A172 (cell line): Measurements from ENCODE around the gene ARHGEF28. TPM values are rescaled to one million over a fixed set of nuclear protein-coding genes. Genes with fewer than 3 reads are reported as not detected.
A peak's percentile ranks its signal among the peaks of the same experiment; 100 is the strongest.

ENCODE experiments used
- DNase-seq: peaks from one replicate; pipeline ENCODE4 v3.0.0-alpha.2; 2015; ENCODE audit warnings: low spot score
- total RNA-seq: library from RNA; depleted of rRNA; stranded (reverse); fragments of >200 nt; shearing (Covaris generic); gene quantifications from 2 replicates; pipeline ENCODE4 v1.2.3, GENCODE V29; 2014

The ARHGEF28 gene
- total RNA-seq, 1 experiment from 2014 or later = 15.9 TPM

DNA sequence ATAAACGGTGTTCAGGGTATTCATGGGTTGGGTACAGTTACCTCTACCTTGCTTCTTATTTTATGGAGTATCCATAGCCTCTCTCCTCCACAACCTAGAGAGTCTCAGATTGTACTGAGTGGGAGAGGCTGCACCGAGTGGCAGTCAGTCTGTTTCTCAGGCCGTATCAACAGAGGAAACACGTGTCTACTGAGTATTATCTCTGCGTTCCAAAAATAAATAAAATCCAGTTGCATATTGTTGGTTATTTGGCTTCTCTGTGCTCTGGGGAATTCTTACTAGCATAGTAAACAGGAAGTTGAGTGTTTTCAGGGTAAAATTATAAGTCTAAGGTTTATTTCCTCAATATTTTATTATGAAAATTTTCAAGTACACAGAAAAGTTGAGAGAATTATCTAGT, 231.0 kb downstream of the ARHGEF28 start:
- DNase-seq = no peak

DNA sequence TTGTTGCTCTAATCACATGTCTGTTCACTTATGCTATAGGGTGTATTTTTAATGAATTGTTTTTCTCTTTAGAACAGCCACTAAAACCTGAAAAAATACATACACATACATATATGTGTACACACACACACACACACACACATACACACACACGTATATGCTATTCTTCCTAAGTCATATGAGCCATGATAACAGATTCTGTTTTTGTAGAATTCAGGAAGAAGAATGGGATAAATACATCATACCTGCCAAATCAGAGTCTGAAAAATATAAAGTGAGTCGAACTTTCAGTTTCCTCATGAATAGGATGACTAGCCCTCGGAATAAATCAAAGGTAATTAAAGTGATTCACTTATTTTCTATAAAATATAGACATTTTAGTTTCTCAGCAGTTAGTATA, 231.4 kb downstream of the ARHGEF28 start:
- no peak for DNase-seq

DNA sequence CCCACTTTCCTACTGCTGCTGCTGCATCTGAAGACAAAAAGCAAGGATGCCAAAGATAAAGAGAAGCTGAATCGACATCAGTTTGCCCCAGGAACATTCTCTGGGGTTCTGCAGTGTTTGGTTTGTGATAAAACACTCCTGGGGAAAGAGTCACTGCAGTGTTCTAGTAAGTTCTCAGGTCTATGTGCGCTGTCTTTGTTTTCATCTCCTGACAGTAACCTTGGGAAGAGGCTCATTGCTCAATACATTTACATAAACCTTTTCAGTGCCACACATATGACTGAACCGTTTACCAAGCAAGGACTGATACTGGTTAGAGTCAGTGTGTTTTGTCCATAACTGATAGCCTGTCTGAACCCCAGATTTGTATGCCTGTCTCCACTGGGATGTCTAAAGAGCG, 232.1 kb downstream of the ARHGEF28 start:
- no peak for DNase-seq

DNA sequence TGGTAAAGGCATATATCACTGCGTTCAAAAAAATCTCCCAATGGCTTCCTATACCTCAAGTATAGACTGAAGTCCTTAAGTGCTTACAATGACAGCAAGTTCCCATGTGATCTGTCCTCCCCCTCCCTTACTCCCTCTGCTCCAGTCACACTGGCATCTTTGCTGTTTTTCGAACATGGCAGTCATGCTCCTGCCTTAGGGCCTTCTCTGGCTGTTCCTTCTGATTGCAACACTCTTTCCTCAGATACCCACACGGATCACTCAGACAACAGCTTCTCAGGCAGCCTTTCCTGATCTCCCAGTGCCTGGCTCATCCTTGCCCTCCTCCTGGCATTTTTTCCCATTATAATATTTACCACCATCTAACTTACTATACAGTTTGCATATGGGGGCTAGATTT, 232.8 kb downstream of the ARHGEF28 start:
- DNase-seq = no peak

DNA sequence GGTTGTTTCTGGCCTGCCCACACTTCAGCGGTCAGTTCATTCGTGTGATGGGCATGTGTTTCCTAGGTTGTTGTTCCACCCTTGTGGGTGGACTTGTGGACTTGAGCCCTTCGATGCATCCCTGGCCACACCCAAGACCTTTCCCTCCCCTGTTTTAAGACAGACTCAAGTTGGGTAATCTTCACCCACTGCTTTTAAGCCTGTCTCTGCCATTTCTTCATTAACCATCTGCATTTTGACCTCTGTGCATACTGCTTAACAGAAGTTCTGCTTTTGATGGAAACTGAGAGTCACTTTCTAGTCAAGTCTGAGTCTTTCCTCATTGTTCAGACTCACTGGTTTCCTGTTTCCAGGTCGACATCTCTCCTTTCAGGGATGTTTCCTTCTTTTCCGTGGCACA, 233.7 kb downstream of the ARHGEF28 start:
- no peak for DNase-seq

DNA sequence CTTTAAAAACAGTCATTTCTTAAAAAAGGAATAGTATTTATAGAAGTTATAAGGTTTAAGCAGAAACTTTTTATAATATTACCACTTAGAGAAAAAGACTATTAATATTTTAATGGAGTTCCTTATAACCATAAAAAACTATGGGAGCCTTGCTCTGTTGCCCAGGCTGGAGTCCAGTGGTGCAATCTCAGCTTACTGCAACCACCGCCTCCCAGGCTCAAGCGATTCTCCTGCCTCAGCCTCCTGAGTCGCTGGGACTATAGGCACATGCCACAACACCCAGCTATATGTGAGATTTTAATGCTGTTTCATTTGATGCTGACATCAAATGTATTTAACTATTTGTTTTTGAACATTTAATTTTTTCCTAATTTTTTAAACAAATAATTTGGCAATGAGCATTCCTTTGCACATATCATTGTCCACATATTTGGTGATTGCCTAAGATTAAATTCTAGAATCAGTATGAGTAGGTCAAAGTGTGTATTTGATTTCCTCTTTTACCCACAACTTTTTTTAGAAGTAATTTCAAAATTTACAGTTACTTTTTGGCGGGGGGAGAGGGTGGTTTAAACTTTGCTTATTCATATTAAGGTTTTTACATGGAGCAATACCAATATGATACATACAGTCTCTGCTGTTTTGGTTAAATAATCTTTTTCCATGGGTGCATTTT, 235.5 kb downstream of the ARHGEF28 start:
- no peak for DNase-seq

DNA sequence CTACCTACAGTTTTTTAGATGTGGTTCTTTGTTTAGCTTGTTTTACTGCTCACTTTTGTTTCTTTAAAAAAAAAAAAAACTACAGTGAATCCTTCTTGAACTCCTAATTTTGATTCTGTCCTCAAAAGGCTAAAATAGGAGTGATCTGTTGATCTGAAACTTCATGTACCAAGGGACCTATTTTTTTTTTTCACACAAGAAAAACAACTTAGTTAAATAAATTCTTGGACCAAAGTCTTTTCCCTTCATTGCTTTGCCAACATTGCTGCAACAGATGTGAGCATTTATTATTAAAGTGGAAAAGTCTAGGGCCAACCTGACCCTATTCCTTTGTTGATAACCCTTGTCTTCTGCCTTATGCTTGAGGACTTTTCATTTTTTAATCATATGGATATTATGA, 236.8 kb downstream of the ARHGEF28 start:
- DNase-seq = no peak

DNA sequence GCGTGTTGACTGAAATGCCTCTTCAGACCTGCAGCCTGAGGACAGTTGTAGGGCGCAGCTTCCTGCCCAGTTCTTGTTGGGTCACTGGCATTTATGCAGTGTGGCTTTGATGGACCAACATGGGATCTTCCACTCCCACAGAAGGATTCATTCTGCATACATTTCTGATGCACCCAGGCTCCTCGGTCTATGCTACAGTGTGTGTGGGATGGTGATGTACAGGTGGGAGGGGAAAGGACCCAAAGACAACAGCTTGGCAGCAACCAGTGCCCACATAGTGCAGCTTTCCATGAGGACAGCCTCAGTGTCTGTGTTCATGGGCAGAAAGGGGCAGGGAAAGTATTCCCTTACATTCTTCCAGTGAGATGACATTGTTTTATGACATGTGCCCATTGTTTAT, 237.9 kb downstream of the ARHGEF28 start:
- DNase-seq = peak; percentile 3

DNA sequence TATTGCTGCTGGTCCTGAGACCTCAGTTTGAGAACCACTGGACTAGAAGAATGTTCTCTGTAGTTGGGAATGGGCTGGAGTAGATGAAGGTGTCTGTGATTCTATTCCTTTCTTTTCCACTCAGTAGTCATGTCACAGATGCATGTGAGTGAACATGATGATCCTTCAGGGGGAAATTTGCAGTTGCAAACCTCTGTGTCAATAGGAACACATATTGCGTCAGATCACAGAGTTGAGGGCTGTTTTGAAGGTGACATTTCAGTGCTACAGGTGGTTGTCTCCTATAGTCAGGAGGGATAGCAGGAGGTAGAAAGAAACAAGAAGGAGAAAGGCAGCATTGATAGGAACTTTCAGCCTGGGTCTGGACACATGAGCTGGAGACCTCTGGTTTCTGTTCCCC, 239.3 kb downstream of the ARHGEF28 start:
- DNase-seq = no peak

DNA sequence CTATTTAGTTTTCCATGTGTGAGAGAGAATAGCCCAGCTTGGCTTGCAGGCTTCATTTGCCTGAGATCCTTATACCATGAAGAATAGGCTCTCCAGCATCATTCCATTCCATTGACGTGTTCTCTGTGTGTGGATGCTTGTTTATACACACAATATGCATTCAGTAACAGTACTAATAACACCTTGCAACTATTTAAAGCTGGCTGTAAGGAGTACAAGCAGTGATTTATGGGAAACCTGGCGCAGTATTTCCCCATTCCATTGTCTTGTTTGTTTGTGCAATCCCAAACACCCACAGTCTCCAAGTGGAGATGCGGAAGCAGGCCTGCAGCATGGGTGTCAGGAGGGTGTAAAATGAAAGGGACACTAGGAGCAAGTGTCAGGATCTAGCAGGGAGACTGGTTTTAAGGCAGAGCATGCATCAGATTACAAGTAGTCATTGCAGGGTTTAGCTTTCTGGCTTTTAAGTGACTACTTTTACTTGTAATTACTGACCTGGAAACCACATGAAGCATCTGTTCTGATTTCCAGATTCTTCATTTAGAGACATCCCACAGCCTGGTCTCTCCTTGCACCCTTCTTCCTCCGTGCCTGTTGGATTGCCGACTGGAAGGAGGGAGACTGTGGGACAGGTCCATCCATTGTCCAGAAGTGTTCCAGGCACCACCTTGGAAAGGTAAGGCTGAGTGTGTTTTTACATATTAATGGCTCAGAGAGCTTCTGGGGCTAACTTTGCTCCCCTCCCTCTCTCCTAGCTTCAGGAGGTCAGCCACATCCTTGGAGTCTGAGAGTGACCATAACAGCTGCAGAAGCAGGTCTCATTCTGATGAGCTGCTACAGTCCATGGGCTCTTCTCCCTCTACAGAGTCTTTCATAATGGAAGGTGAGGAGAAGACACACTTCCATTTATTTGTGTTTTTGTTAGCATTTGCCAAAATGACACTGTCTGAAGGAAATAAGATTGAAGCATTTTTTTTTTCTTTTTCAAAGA, 241.6 kb downstream of the ARHGEF28 start:
- DNase-seq = peak; percentile 5

DNA sequence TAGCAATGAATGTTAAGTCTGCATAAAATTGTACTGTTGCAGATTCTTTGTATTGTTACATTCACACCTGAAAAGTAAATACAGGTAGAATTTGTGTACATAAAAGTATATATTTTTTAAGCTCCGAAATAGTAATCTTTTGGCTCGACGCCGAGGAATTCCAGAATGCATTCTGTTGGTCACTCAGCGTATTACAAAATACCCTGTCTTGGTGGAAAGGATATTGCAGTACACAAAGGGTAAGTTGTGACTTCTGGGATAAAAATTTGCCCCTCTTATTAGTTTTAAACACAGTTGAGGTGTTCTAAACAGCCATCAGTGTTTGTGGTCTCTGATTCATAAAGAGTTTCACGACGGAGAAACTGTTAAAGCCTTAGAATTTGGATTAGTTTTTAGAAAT, 257.6 kb downstream of the ARHGEF28 start:
- DNase-seq = no peak

DNA sequence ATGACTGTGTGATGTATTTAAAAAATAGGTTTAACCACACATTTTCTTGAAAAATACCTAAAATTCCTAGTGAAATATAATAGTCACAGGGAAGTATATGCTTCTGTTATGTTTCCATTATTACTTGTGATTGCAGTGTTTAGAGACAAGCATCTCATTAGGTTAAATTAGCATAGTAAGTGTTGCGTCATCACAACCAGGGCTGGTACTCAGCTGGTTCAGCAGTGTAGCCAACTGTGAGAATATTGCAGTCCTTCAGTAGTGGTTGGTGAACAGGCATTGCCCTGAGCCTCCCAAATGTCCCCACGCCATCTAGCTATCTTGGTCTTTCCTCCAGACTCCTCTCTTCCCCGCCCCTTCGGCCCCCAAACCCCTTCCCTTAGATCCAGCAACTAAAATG, 261.7 kb downstream of the ARHGEF28 start:
- no peak for DNase-seq

DNA sequence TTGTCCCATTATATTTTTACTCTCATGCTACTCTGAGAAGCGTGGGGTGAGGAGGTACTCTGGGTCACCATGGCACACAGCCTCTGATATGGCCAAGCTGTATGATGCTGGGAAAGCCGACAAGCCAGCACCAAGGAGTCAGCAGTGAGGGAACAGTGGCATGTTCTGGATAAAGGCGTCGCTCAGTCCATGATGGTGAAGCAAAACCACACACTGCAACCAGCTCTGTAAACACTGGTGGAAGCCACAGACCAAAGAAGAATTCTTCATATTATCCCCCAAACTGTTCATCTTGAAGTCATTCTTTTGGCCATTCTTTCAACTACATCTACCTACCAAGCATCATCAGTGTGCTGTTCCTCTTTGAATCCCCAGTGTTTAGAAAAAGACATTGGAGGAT, 264.6 kb downstream of the ARHGEF28 start:
- DNase-seq = no peak

DNA sequence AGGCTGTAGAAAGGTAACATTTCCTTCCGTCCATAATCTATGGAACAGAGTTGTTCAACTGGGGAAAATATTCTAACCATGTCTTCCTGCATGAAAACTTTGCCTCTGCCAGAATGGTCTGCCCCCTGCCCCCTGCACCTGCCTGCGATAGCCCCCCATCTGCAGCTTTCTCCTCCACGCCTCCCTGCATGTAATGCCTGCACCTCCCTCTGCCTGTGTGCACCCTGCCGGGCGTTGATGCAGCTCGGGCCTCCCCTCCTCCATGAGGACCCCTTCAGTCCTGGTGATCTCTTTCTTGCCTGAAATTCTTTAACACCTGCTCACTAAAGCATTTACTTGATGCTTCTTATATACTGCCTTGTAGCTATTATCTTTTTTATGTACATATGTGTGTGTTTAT, 266.2 kb downstream of the ARHGEF28 start:
- no peak for DNase-seq

DNA sequence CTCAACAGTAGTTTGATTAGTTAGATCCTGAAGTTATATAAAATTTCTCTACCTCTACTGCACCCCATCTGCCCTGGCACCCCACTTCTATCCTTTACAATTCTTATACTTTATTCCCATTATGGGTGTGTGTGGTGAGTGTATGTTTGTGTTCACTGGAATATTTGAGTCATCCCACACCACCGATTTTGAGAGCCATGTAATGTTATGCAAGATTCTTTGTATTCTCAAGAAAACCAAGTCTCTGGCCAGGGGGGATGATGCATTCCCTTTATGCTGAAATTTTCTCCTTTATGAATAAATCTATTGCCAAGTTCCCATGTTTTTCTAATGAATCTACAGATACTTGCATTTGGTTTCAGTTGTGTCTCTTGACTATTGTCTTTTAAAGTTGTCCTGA, 266.8 kb downstream of the ARHGEF28 start:
- no peak for DNase-seq

DNA sequence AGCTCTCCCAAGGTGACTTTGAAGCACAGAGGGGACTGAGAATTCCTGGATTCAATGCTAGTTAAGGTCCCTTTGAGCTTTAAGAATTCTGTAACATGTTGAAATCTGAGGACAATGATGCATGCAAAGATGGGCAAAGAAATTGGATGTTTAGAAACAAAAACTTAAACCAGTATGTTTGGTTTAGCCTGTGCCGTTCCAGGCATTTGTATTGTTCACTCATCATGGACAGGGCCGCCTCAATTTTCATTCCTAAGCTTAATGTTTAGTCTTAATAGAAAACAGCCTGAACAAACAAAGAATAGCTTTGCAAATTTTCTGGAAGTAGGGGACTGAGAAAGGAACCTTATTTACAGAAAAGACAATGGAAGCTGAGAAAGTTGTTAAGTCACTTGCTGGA, 267.8 kb downstream of the ARHGEF28 start:
- no peak for DNase-seq

DNA sequence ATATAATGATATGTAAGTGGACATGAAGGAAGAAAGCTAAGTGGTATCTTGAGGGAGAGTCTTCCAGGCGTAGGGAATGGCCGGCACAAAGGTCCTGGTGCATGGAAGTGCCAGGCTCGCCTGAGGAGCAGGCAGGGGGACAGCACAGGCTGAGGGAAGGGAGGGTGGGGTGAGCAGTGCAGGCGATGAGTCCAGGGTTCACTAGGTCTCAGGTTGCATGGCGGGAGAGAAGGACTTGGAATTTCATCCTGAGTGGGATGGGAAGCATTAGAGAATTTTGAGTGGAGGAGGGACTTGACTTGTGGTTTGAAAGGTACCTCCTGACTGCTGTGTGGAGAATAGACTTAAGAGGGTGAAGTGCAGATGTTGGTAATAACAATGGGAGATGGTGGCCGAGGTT, 268.9 kb downstream of the ARHGEF28 start:
- DNase-seq = no peak

DNA sequence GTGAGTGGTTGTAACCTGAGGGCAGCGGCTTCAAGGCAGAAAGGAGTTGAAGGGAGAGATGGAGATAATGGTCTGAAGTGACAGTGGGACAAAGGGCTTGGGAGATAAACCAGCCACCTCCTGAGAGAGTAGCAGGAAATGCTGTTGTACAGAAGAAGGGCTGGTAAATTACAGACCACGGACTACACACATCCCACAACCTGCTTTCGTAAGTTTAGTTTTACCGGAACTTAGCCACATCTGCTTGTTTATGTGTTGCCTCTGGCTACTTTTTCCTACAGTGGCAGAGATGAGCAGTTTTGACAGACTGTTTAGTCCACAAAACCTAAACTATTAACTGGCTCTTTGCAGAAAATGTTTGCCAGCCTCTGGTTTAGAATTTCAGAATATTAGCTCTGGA, 269.5 kb downstream of the ARHGEF28 start:
- DNase-seq = no peak

DNA sequence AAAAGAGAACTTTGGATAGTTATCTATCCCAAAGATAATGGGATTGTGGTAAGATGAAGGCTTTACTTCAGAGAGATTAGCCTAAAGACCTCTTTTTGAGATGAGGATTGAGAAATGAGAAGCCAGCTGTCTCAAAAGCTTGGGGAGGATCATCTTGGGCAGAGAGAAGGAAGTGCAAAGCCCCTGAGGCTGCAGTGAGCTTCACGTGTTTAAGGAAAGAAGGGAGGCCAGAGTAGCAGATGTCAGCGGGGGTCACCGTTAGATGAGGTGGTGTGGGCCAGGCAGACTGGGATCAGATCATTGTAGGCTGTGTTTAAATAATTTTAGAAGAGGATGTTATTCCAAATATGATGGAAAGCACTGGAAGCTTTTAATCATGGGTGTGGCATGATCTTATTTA, 270.1 kb downstream of the ARHGEF28 start:
- no peak for DNase-seq

DNA sequence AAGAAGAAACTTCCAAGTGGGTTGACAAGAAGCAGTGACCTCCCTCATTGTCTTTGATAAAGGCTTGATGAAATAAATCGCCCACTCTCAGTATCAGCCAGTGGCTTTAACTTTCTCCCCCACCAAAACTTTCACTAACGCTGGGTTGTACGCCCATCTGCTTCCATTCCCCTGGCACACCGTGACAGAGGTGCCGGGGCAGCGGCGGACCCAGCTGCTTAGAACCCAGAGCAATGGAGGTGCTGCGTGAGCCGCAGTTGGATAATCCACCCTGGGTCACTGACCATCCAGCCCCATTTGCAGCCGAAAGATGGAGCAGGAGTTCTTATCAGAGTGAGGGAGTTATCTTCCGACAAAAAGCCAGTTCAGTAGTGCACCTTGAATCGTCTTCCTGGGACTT, 270.7 kb downstream of the ARHGEF28 start:
- DNase-seq = no peak

DNA sequence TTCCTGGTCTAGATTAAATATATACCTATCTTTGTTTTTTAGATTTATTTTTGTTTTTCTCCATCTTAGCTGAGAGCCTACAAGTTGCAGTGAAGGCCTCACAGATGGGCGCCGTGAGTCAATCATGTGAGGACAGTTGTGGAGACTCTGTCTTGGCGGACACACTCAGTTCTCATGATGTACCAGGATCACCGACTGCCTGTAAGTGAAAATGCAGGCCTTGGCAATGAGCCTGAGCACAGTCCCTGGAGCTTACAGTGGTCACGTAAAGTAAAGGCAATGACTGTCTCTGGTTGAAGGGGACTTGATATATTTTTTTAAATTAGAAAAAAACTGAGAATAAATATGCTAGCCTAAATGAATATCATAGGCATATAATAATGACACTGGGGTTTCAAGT, 271.9 kb downstream of the ARHGEF28 start:
- DNase-seq = no peak

DNA sequence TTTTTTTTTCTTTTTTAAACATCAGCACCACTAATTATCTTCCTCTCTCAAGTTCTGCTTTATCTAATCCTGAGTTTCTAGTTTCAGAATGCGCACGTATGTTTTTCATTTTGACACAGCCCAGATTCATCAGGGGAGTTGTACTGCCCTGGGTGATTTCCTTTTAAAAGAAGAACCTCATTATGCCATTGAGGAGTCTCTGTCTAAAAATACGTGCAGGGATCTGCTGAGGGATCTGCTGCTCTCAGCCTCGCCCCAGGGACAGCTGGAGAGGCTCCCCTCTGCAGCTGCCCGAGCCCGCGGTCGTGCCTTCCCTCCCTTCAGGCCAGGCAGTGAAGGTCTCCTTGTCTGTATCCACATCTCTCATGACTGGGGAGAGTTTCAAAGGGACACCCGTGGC, 273.1 kb downstream of the ARHGEF28 start:
- no peak for DNase-seq

DNA sequence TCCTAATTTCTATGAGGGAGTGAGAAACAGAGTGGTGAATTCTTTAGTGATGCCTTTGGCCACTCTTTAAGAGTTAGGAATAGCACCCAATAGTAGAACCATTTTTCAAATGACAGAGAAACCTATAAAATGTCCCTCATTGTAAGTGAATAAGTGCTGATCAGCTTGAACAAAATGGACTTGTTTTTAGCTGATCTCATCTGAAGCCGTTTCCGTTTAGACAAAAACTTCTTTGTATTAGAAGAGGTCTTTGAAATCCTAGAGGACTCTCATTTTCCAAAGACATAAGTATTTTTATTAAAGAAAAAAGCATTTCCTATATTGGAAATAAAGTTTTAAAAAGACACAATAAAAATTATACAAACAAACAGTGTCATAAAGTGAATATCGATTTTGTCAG, 273.9 kb downstream of the ARHGEF28 start:
- DNase-seq = no peak
